NCI-H146 treated with DMSO at 0.1 percent for 48 hours (cell line): Measurements from ENCODE around the gene CDC27.
"Not testable (repeated sequence)": the region's sequence is repeated elsewhere in the genome, so short reads cannot be mapped to it uniquely, and the experiment has no call there.

Source experiments
- DNase-seq: peaks from one replicate; lab custom pipeline; 2025; ENCODE audit not compliant: unreplicated experiment; lab: John Stamatoyannopoulos, UW

CDC27 gene, protein sequence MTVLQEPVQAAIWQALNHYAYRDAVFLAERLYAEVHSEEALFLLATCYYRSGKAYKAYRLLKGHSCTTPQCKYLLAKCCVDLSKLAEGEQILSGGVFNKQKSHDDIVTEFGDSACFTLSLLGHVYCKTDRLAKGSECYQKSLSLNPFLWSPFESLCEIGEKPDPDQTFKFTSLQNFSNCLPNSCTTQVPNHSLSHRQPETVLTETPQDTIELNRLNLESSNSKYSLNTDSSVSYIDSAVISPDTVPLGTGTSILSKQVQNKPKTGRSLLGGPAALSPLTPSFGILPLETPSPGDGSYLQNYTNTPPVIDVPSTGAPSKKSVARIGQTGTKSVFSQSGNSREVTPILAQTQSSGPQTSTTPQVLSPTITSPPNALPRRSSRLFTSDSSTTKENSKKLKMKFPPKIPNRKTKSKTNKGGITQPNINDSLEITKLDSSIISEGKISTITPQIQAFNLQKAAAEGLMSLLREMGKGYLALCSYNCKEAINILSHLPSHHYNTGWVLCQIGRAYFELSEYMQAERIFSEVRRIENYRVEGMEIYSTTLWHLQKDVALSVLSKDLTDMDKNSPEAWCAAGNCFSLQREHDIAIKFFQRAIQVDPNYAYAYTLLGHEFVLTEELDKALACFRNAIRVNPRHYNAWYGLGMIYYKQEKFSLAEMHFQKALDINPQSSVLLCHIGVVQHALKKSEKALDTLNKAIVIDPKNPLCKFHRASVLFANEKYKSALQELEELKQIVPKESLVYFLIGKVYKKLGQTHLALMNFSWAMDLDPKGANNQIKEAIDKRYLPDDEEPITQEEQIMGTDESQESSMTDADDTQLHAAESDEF

DNA sequence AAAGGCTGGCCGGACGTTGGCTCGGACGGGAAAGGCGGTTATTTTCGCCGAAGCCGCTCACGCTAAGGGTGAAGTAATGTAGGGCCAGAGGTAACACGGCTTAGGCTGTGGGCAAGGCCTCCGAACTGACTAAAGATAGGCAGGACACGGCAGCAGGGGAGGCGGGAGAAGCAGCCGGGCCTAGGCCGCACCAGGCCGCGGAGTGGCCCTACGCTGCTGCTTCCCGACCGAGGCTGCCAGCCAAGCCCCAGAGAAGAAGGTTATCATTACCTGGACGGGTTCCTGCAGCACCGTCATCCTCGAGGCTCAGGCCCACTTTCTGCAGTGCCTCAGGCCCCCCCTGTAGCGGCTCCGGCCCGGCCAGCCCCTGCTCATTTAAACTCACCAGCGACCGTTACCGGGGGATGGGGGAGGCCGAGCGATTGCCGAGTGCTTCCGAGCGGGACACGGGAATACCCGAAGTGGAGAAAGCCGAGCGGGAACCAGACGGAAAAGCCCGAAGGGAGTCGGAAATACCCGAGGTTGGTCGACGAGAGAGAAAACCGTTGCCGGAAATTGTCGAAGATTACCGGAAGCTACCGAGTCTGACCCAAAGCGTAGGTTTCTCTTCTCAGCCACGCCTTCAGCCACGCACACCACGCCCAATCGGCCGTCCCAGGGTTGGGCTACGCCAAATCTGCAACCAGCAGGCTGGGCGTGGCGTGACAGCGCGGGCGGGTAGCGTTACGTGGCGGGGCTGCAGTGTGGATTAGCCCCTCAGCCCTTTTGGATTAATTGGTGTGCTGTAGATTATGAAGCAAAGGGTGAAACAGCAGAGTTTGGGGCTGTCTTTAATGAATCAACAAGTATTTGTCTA lies at the start of gene CDC27:
CDC27 (minus strand) TSS at position 420 of the 856 bp plus-strand sequence; CDS start at position 297, 123 bp downstream.
- peak; percentile 97 for DNase-seq

DNA sequence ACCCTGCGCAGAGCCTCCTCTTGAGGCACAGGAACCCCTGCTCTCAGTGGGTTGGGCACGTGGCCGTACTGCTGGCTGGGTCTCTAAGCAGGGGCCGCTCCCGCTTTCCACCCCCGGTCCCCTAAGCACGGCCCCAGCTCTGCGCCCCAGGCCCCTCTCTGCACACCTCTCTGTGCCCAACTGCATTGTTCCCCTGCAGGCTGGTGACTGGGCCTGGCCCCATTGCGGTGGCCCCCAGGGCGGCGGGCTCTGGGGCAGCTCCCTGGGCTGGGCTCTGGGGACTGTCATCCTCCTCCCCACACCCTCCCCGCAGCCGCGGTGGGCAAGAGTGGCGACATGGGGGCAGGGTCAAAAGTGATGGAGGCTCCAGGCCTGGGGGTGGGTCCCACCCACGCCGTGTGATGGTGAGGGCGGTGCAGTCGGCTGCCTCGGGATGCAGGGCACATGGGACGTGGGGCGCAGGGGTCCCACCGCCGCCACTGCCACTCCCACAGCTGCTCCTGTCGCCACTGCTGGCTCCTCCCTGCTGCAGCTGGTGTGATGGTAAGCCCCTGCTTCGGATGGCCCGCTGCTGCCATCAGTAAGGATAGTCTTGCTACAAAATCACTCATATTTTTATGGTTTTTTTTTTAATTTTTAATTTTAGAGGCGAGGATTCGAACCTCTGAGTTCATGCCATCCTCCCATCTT lies 49.4 kb upstream of the CDC27 start:
- DNase-seq, result no peak

DNA sequence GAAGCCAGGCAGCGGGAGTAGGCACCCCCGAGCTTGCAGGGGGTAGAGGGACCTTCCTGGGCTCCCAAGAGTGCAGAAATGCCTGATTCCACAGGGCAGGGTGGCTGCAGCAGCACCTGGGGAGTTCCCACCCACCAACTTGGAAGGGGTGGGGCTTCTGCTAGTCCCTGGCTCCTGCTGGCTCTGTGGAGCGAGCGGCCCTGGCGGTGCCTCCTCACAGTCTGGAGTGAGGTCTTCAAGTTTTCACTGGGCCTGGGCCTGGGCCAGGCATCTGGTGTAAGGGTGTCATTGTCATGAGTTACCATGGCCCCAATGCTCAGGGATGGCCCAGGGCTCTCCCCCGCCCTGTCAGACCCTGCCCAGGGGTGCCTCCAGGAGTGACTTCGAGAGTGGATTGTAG lies 48.7 kb upstream of the CDC27 start:
- DNase-seq, result no peak

DNA sequence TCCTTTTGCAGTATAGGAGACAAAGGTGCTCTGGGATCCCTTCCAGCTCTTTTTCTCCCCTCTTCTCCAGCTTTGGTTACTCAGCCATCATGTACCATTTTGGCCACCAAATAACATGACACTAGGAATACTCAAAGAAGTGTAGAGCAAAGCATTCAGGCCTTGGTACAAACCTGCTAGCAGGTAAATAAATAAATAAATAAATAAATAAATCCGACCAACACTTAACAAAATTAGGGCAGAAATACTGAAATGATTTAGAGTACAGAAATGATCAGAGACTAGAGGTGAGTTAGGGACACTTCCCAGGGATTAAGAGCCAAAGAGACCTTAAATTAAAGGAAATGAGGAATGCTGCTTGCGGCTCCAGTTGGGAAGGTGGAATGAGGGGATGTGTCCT lies 46.8 kb upstream of the CDC27 start:
- no peak for DNase-seq

DNA sequence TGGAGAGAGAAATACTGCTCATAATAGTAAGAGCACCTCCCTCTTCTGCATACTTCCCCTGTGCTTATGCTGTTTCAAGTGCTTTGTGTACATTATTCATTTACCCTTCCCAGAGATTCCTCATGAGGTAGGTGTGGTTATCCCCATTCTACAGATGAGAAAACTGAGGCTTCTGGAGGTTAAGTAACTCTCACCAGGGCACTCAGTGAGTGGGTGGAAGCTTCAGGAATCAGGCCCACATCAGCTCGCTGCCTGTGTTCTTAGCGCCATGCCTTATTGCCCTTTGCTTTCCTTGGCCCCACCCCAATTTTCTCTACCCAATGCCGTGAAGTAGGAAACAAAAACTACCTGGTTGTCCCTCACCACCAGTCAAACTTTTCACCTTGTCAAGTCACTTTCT lies 46.4 kb upstream of the CDC27 start:
- no peak for DNase-seq

DNA sequence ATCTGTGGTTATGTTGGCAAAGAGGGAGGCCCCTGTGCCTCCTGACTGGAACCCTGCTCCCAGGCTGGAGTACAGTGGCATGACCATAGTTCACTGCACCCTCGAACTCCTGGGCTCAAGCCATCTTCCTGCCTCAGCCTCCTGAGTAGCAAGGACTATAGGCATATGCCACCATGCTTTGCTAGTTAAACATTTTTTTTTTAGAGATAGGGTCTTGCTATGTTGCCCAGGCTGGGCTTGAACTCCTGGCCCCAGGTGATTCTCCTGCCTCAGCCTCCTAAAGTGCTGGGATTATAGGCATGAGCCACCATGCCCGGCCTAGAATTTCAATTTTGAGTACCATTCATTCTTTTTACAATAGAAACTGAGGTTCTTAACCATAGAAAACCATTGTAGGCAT lies 43.4 kb upstream of the CDC27 start:
- DNase-seq, result no peak

DNA sequence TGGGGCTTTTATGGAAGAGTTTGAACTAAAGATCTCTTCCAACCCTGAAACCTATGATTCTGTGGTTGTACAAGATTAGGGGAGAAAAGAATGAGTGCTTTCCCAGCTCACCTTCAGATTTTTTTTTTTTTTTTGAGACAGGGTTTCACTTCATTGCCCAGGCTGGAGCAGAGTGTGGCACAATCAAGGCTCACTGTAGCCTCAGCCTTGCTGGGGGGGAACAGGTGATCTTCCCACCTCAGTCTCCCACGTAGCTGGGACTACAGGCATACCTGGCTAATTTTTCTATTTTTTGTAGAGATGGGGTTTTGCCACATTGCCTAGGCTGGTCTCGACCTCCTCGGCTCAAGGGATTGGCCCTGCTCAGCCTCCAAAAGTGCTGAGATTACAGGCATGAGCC lies 42.8 kb upstream of the CDC27 start:
- no peak for DNase-seq

DNA sequence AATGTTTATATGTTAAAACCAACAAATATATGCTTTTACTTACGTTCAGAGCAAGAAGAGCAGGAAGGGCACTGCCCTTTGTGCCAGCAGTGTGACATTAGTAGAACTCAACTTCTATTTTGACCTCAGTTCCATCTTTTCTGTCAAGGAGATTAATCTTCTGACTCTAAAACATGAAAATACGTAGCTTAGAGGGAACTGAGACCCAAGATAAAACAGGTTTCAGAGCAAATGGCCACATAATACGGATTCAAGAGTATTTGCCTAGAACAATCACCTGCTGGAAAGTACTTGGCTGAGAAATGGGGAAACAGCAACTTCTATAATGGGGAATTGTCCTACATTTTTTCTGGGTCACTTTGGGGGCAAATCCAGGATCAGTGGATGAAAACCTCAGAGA lies 42.2 kb upstream of the CDC27 start:
- no peak for DNase-seq

DNA sequence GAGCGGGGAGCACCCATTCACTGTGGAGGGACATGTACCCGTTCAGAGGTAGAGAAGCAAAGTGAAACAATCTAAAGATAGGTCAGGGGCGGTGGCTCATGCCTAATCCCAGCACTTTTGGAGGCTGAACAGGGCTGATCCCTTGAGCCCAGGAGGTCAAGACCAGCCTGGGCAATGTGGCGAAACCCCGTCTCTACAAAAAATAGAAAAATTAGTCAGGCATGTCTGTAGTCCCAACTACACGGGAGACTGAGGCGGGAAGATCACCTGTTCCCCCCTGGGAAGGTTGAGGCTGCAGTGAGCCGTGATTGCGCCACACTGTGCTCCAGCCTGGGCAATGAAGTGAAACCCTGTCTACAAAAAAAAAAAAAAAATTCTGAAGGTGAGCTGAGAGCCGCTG lies 41.8 kb upstream of the CDC27 start:
- DNase-seq, result no peak

DNA sequence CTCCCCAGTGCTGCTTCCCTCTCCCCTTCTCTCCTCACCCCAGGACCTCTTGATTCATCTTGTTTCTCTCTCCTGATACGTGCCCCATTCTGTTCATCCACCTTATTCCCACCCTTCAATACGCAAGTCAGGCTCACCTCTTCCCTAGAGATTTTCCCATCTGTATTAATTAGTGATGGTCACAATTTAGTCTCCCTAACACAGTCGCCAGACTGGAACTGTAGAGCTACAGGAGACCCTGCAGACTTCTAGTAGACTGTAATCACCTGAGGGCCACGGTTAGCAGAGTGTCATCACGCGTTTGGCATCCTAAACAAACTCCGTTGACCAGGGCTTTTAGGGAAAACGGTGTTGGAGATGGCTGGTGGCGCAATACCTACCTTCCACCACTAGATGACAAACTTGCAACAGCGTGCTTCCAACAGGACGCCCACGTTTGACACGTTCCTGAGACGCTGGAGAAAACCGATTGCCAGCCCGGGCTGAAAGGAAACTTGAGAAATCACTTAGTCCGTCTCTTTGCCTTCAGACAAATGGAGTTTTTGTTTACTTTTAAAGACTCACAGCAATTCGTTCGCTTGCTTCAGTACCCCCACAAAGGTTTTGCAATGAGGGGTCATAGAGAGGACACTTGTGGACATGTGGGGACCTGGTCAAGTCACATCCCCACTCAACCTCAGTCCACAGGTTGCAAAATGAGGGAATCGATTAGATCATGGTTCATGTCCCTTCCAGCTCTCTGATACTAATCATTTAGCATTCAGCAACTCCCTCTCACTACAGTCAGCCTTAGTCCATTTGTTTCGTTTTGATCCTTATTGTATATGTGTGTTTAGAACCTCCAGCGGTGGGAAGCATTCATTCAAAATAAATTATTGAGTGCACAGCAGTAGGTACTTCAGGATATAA lies 40.7 kb upstream of the CDC27 start:
- DNase-seq, result peak; percentile 60

DNA sequence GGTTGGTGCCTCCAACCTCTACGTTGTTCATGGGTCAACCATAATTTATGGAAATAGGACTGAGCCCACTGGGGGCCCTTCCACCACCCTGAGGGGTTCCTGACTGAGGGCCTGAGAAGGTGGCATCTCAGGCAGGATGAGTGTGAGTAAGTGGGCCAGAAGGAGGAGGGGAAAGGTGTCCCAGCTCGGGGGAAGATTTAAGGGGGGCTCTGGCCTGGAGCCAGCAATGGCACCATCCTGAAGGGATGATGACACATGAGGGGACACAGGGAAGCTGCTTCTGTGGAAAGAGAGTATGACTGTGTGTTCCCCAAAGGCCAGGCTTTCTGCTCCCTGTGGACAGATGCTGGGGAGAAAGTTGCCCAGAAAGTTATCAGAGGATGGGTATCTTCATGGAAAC lies 38.8 kb upstream of the CDC27 start:
- DNase-seq, result no peak

DNA sequence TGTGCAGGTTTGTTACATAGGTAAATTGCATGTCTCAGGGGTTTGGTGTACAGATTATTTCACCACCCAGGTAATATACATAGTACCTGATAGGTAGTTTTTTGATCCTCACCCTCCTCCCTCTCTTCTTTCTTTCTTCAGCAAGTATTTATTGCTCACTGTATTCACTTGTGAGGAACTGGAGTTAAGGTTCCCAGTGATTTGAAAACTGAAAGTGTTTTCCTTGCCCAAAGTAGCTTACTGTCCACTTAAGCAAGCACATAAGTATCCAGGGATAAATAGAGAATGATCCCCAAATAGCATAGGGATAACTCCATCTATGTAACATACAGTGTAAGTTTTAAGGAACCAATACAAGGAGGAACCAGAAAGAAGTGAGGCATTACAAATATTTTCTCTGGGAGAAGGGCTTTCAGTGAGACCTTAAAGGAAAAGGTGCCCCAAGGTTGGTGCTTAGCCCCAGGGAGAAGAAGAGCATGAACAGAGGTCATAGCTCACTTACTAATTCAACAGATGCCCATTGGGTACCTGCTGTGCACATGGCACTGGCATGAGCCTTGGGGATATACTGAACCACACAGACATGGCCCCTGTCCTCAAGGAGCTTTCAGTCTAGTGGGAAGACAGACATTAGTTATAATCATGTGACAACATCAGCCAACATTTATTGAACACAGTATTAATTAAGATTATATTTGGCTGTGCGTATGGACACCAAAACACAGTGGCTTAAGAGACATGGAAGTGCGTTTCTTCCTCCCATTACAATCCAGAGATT lies 37.0 kb upstream of the CDC27 start:
- no peak for DNase-seq

DNA sequence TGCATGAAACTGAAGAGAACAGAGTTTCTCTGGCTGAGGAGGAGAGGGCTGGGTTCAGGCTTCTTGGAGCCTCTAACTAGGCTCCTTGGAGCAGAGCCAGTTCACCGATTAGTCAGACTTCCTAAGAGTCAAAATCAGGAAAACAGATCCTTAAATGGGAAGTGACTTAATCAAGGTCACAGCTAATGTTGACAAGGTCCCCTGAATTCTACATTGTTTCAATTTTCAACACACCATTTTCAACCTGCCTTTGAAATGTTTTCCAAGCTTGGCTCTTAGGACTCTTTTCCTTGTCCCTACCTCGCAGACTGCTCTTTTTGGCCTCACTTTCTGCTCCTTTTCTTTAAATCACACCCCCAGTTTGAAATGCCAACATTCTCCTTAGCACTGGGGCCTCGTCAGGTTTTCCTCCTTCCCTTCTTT lies 36.4 kb upstream of the CDC27 start:
- no peak for DNase-seq

DNA sequence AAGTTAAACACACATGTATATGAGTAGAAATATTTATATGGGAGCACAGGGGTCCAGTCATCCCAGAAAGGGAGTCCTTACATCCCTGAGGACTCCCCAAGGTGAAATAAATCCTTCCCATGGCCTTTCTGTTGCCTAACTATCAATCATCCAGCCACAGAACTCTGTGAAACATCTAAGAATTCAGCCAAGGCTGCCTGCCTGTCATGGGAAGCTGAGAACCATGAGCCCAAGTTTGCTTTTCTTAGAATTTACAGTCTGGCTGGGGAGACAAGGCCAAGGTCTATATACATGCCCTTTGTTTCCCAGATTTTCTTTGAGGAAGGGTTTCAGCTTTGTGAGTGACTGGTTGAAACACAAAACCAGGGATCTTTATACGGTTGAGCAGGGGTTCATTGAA lies 35.9 kb upstream of the CDC27 start:
- no peak for DNase-seq

DNA sequence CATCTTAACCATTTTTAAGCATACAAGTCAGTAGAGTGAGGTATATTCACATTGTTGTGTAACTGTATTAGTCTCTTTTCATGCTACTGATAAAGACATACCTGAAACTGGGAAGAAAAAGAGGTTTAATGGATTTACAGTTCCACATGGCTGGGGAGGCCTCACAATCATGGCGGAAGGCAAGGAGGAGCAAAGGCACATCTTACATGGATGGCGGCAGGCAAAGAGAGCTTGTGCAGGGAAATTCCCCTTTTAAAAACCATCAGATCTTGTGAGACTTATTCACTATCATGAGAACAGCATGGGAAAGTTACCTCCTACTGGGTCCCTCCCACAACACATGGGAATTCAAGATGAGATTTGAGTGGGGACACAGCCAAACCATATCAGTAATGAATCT lies 35.0 kb upstream of the CDC27 start:
- not testable (repeated sequence) for DNase-seq

DNA sequence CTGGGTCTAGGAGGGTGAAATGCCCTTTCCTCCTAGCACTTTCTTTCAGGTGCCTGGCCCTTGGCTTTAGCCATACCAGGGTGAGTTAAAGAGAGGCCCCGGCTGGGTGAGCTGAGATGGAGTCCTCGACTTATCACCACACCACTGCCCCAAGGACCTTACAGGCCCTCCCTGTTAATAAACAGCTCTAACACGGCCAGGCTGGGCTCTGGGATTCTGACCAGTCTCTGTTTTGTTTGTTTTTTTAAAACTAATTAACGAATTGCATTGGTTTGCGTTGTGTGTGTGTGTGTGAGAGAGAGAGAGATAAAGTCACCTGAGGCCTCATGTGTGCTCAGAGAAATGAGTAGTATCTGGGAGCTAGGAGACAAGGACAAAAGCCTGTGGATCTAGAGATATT lies 34.4 kb upstream of the CDC27 start:
- DNase-seq, result no peak

DNA sequence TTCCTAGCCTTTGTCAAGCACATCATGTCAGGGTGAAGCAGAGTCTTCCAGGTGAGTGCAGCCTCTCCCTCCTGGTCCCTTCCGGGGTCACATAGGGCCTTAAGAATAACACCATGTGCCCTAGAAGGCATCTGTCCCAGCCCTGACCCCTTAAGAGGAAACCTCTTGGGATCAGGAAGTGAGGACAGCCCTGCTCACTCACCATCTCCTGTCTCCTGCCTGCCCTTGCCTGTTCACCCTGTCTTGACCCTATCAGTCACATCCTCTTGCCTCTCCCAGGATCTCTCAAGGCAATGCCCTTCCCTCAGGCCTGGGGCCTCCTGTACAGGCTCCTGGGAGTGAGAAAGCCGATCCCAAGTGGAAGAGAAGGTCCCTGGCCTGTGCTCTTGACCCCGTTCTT lies 33.9 kb upstream of the CDC27 start:
- DNase-seq, result no peak

DNA sequence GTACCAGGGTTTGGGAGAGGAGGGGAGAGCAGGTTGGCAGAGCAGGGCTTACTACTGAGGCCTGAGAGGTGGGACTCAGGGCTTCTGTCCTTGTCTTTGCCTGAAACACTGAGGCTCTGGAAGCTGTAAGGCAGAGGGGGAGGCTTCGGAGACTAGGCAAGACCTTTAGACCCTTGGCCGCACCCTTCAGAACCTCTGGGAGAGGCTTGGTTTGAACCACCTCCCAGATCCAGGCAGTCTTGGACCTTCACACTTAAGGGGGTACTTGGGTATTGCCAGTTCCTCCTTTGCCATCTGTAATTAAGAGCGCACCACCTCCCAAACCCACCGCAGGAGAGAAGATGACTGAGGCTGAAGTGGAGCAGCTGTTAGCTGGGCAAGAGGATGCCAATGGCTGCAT lies 33.0 kb upstream of the CDC27 start:
- DNase-seq, result no peak

DNA sequence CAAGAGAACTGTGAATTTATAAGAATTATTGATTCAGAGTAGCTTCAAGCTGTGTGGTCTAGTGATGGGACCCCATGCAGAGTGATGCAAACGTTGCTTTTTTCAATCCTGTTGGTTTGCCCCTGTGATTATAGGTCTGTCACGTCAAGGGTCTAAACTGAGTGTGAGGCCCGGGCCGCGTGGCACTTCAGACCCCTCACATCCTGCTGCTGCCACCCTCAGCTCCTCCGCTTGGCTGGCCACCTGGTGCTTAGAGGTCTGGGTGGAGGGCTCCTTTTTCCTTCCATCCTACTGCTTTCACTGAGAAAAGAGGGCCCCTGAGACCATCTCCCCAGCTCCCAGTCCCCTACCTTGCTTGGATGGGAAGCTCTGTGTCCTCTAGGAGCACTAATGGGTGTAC lies 32.1 kb upstream of the CDC27 start:
- no peak for DNase-seq
